Psoas muscle (tissue), 8 donors: ENCODE measurements around the gene AIF1L. TPM values are rescaled to one million over a fixed set of nuclear protein-coding genes. Genes with fewer than 3 reads are reported as not detected.

Experiments
- ATAC-seq, 4 donors: fragments of 200-7000 bp; cut with Tn5 transposase; one replicate each; pipeline ENCODE4 v1.9.1; 2020; ENCODE audit warnings: moderate library complexity in 3 of 4, mild to moderate bottlenecking in 2 of 4
- DNase-seq, 2 donors: peaks; one replicate each; pipeline ENCODE4 v3.0.0-alpha.2; 2020
- H3K27ac ChIP-seq: fragments of 200-600 bp; one replicate; pipeline ENCODE4 v1.8.0; 2022
- H3K27me3 ChIP-seq, 3 donors: fragments of 200-600 bp in 1 of 3; one replicate each; pipeline versions ENCODE4 v1.6.1 to v1.8.0; 2013 to 2022; ENCODE audit warnings: low read length in 2 of 3, mild to moderate bottlenecking in 2 of 3, moderate library complexity in 1 of 3; ENCODE audit not compliant: insufficient read depth in 3 of 3
- H3K36me3 ChIP-seq, 2 donors: fragments of 200-600 bp in 1 of 2; one replicate each; pipeline versions ENCODE4 v1.6.1 to v1.8.0; 2013 to 2022; ENCODE audit warnings: low read depth in 1 of 2, mild to moderate bottlenecking in 1 of 2, moderate library complexity in 1 of 2; ENCODE audit not compliant: insufficient read depth in 1 of 2
- H3K4me1 ChIP-seq: fragments of 200-600 bp; one replicate; pipeline ENCODE4 v1.8.0; 2022
- H3K4me3 ChIP-seq: fragments of 200-600 bp; one replicate; pipeline ENCODE4 v1.8.0; 2022; ENCODE audit warnings: mild to moderate bottlenecking
- H3K9me3 ChIP-seq: fragments of 200-600 bp; one replicate; pipeline ENCODE4 v1.8.0; 2022
- WGBS, 3 donors: extraction: QIAGEN DNeasy Blood & Tissue Kit; methylation state at CpG; one replicate each; pipeline versions ENCODE4 v1.1.6 to v1.1.7; 2013; 5-methylcytosine and 5-hydroxymethylcytosine counted together
- intact Hi-C, 2 donors: fragments of 100-400 bp; cut with DNase I; formaldehyde crosslinking; loops; one replicate each; pipeline versions ENCODE4 v1.11.0 to v1.14.2; 2022
- polyA plus RNA-seq, 3 donors: library from polyadenylated mRNA; stranded (reverse); fragments of 200-250 nt; gene quantifications; one replicate each; pipeline ENCODE4 v1.2.3, GENCODE V29; 2013
- total RNA-seq, 4 donors: library from RNA; stranded (reverse); fragmentation: NEBNext Ultra II Directional in 2 of 4; extraction: Animal tissue kit (Norgen Biotek cat#: 25700) in 2 of 4; gene quantifications; one replicate each; pipeline versions ENCODE4 v1.2.1 to v1.2.4, GENCODE V29; 2021 to 2023
- TF ChIP-seq, protein P1 (sequence below): fragments of 200-600 bp; IDR thresholded peaks from one replicate; pipeline ENCODE4 v1.8.0; 2022; ENCODE audit warnings: antibody characterized with exemption
- donor health status: healthy with polysubstance abuse.
- donor health status: DM: no; HTN: no; CAD: no; lungs with moderate emphysema.
- donor health status: Bipolar disorder and iron deficiency.
- donor health status: healthy.
- donor health status: DM: yes; HTN: yes; CAD: no.
- donor health status: DM: no; HTN: no; CAD: no.
- donor health status: DM: no; HTN: no; CAD: no.
- donor health status: DM: yes; HTN: yes; CAD: no.

Gene AIF1L
- total and polyA plus RNA-seq, 7 donors, result 3.7 to 12.2 (median 11.0) TPM

DNA sequence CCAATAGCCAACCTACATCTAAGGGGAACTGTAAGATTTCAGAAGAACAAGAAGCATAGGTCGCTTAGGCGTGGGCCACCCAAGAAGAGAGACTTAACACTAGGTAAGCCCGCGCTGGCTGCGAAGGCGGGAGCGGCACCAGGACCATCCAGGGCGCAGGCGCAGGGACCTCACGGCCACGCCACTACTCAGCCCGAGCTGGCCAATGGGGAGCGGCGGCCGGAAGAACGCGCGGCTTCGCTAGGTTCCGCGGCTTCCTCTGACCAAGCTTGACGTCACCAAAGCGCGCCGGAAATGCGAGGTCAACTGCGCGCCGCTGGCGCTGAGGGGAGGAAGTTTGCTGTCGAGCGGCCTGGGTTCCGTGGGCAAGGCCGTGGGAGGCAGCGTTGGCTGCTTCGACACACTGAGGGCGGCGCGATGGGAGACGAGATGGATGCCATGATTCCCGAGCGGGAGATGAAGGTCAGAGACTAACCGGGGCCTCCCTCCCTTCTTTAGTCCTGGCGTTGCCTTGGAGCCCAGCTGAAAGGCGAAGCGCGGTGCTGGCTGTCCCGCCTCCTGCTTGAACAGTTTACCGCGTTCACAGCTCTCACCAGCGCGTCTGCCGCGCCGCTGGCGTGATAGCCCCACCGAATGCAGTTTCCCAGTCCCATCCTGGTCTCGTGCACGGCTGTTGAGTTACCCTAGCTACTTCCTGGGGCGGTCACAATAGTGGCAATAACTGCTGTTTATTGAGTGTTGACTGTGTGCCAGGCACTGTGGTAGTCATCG, 29.1 kb downstream of the AIF1L start, which contains the start of gene NUP214:
Gene NUP214 (plus strand): TSS at position 299 of the 771 bp plus-strand sequence. CDS start 119 bp downstream, at position 418.
- peak within 1 kb of the TSS; percentile 100 for H3K4me3 ChIP-seq
- H3K9me3 ChIP-seq, result no peaks in the 10 kb centered on the region
- ATAC-seq (peak; percentile 99 to 100 (median 99)), DNase-seq (peak; percentile 99 to 100)
- TF ChIP-seq, protein P1, sequence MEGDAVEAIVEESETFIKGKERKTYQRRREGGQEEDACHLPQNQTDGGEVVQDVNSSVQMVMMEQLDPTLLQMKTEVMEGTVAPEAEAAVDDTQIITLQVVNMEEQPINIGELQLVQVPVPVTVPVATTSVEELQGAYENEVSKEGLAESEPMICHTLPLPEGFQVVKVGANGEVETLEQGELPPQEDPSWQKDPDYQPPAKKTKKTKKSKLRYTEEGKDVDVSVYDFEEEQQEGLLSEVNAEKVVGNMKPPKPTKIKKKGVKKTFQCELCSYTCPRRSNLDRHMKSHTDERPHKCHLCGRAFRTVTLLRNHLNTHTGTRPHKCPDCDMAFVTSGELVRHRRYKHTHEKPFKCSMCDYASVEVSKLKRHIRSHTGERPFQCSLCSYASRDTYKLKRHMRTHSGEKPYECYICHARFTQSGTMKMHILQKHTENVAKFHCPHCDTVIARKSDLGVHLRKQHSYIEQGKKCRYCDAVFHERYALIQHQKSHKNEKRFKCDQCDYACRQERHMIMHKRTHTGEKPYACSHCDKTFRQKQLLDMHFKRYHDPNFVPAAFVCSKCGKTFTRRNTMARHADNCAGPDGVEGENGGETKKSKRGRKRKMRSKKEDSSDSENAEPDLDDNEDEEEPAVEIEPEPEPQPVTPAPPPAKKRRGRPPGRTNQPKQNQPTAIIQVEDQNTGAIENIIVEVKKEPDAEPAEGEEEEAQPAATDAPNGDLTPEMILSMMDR, result no peak
- H3K36me3 ChIP-seq, result peaks cover 5 to 37% of the 10 kb centered on the region in 2 donors
- 0 to 1% (median 0%) methylated on average over 61 of the region's 61 CpGs for WGBS, 3 donors
- peaks cover 17% of the 10 kb centered on the region for H3K4me1 ChIP-seq
- H3K27ac ChIP-seq, result peak within 1 kb of the TSS; percentile 90
- H3K27me3 ChIP-seq, result no peaks in the 10 kb centered on the region
- intact Hi-C loops, result loop anchor here in 1 of 2 donors (2.0 kb wide), 1 partner anchor 69 kb away; no protein-coding TSS in a partner anchor

DNA sequence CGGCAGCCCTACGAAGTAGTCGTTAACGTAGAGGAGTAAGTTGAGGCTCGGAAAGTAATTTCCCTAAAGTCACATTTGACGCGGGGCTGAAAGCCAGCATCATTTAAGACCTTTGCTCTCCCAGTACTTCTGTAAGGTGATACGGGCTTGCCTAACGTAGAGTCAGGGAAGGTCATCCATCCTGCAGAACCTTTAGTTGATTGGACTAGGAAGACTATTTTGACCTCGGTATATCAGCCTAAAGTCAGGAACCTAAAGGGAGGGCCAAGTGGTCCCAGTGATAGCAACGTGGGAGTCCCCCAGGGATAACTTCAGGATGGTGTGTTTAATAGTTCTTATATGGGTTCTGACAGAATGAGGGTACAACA, 29.7 kb downstream of the AIF1L start:
- intact Hi-C loops, result no loop called here
- 0 to 1% (median 0%) methylated on average over 11 of the region's 11 CpGs for WGBS, 3 donors
- peak overlapping the region; percentile 100 for H3K4me3 ChIP-seq
- H3K4me1 ChIP-seq, result peaks cover 17% of the 10 kb centered on the region
- H3K27me3 ChIP-seq, result no peaks in the 10 kb centered on the region
- ATAC-seq, result peak; percentile 3 to 61 (median 24)
- TF ChIP-seq, protein P1, result no peak
- no peaks in the 10 kb centered on the region for H3K9me3 ChIP-seq
- DNase-seq, result no peak
- peak overlapping the region; percentile 90 for H3K27ac ChIP-seq
- peaks cover 5 to 42% of the 10 kb centered on the region in 2 donors for H3K36me3 ChIP-seq

DNA sequence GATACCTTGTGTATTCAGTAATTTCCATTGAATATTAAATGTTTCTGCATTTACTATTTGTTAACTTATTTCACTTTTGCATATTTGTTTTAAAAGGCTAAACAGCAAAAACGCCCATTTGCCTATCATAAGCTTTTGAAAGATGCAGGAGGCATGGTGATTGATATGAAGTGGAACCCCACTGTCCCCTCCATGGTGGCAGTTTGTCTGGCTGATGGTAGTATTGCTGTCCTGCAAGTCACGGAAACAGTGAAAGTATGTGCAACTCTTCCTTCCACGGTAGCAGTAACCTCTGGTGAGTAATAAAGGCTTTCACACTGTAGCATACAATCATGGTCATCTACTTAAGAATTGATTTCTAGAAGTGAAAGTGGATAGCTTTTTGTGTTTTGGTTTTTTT, 32.9 kb downstream of the AIF1L start:
- peaks cover 13 to 74% of the 10 kb centered on the region in 2 donors for H3K36me3 ChIP-seq
- intact Hi-C loops, result no loop called here
- TF ChIP-seq, protein P1, result no peak
- no peak overlapping the region for H3K27ac ChIP-seq
- 77 to 84% (median 80%) methylated on average over 3 of the region's 3 CpGs for WGBS, 3 donors
- H3K4me1 ChIP-seq, result peaks cover 17% of the 10 kb centered on the region
- no peak for ATAC-seq
- H3K9me3 ChIP-seq, result no peaks in the 10 kb centered on the region
- H3K27me3 ChIP-seq, result no peaks in the 10 kb centered on the region
- no peak for DNase-seq
- H3K4me3 ChIP-seq, result no peak overlapping the region

DNA sequence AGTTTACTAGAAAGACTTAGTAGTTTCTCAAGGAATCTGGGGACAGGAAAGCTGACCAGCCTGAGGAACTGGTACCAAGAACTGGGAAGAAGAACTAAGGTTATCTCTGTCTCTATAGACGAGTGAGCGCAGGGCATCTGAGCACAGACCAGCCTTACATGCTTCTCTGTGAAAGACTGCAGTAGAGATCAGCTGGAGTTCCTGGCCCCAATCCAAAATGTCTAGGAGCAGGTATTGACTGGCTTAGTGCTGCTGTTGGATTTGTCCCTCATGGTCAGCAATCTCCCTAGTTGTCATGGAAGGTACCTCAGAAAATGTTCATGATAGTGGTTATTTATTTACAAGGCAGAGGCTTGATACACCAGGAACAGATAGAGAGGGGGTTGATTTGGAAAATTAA, 42.3 kb downstream of the AIF1L start:
- DNase-seq (no peak), ATAC-seq (no peak)
- intact Hi-C loops, result loop anchor here (10.0 kb wide), 2 partner anchors 306 to 1146 kb away; no protein-coding TSS in a partner anchor
- H3K4me3 ChIP-seq, result no peak overlapping the region
- no peaks in the 10 kb centered on the region for H3K27me3 ChIP-seq
- H3K27ac ChIP-seq, result no peak overlapping the region
- WGBS, 3 donors, result 93 to 94% (median 94%) methylated on average over 2 of the region's 2 CpGs
- H3K9me3 ChIP-seq, result no peaks in the 10 kb centered on the region
- peaks cover 35 to 100% of the 10 kb centered on the region in 2 donors for H3K36me3 ChIP-seq
- no peaks in the 10 kb centered on the region for H3K4me1 ChIP-seq
- TF ChIP-seq, protein P1, result no peak
